ENCODE data around the gene OGDH.

Gene OGDH

DNA sequence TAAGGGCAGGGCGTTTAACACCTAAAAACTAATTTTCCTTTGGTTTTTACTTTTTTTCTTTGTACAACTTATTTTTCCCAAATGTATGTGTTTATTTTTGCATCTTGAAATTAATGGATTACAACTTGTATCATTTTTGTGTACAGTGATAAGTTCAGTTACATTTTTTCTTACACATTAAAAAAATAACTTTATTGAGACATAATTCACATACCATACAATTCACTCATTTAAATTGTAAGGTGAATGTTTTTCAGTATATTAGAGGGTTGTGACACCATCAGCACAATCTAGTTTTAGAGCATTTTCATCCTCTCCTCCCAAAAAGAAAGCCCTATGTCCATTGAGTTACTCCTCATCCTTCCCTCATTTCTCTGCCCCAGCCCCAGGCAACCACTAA lies 11.6 kb downstream of the OGDH start:
- no peak for DNase-seq (ENCODE audit: low spot score)

DNA sequence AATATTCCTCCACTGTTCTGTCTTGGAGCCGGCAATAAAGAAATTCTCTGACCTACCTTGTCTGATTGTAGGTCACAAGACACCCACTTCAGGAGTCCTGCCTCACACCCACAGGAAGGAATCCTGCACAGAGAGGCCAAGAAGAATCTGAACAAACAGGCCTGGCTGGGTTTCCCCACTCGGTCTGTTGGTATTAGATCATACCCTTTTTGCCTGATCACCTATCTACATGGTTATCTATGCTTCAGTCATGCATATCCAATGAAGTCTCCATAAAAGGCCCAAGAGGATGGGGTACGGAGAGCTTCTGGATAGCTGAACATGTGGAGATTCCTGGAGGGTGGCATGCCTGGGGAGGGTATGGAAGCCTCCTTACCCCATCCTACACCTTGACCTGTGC lies 12.3 kb downstream of the OGDH start:
- DNase-seq (ENCODE audit: low spot score) = no peak

GRCh38 chr7:44621034-44621749 lies 14.8 kb downstream of the OGDH start:
- DNase-seq (ENCODE audit: low spot score) = no peak

DNA sequence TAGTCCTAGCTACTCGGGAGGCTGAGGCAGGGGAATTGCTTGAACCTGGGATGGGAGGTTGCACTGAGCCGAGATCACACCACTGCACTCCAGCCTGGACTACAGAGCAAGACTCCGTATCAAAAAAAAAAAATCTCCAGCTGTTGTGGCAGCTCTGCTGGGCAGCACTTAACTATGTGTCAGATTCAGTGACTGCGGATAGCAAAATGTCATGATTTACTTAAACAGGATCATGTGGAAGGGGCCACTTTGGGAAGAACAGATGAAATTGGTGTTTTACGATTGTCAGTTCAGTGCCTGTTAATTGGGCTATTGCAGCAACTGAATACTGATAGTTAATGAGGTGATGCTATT lies 15.3 kb downstream of the OGDH start:
- no peak for DNase-seq (ENCODE audit: low spot score)

- no peak for DNase-seq (ENCODE audit: low spot score)
Observed at GRCh38 chr7:44622342-44623151, 16.1 kb downstream of the OGDH start.

DNA sequence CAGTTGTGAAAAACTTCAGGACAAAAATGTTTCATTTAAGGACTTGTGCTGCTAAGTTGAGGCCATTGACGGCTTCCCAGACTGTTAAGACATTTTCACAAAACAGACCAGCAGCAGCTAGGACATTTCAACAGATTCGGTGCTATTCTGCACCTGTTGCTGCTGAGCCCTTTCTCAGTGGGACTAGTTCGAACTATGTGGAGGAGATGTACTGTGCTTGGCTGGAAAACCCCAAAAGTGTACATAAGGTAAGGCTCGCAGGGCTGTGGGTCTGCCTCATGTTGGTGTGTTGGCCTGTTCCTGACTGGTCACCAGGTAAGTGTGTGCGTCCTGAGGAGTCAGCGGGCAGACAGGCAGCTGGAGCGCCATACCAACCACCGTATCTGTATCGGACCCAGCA lies 17.9 kb downstream of the OGDH start:
- no peak for DNase-seq (ENCODE audit: low spot score)

GRCh38 chr7:44625526-44626471 lies 19.4 kb downstream of the OGDH start:
- no peak for DNase-seq (ENCODE audit: low spot score)

GRCh38 chr7:44626620-44627019 lies 20.2 kb downstream of the OGDH start:
- no peak for DNase-seq (ENCODE audit: low spot score)

DNA sequence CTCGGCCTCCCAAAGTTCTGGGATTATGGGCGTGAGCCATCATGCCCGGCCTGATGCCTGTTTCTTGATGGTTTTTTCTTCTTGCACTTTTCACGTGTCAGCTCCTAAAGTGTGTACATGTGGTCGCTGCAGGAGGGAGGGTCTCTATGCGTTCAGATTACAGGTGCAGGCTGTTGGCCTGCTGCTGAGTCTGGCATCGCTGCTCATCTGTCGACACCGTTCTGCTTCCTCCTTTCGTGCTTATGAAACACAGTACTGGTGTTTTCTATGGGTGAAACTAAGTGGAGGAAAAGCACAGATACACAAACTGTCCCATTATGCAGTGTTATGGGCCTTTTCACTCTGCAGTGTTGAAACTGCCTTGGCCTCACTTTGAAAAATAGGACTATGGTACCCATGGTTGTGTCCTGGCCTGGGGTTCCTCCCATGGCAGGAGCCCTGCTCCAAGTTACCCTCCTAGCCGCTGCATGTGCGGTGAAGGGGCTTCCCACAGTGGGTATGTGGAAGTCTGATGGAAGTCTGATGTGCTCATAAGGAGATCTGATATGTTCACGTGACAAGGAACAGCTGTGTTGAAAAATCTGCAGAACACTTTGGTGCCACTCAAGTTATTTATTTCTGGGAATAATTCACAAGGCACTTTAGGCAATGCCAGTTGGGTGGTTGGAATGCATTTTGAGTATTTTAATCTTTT lies 23.5 kb downstream of the OGDH start:
- no peak for DNase-seq (ENCODE audit: low spot score)

- DNase-seq (ENCODE audit: low spot score) = no peak
Observed at GRCh38 chr7:44630792-44631457, 24.5 kb downstream of the OGDH start.

- no peak for DNase-seq (ENCODE audit: low spot score)
Observed at GRCh38 chr7:44631458-44632115, 25.2 kb downstream of the OGDH start.

DNA sequence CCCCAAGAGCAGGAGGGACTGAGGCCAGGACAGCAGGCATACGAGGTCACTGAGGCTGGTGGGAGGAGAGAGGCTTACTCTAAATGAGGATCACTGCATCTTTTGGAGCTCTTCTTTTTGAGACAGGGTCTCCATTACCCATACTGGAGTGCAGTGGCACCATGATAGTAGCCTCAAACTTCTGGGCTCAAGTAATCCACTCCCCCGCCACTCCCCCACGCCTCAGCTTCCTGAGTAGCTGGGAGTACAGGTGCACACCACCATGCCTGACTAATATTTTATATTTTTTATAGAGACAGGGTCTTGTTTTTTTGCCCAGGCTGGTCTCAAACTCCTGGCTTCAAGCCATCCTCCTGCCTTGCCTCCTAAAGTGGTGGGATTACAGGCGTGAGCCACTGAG lies 25.8 kb downstream of the OGDH start:
- DNase-seq (ENCODE audit: low spot score) = no peak

DNA sequence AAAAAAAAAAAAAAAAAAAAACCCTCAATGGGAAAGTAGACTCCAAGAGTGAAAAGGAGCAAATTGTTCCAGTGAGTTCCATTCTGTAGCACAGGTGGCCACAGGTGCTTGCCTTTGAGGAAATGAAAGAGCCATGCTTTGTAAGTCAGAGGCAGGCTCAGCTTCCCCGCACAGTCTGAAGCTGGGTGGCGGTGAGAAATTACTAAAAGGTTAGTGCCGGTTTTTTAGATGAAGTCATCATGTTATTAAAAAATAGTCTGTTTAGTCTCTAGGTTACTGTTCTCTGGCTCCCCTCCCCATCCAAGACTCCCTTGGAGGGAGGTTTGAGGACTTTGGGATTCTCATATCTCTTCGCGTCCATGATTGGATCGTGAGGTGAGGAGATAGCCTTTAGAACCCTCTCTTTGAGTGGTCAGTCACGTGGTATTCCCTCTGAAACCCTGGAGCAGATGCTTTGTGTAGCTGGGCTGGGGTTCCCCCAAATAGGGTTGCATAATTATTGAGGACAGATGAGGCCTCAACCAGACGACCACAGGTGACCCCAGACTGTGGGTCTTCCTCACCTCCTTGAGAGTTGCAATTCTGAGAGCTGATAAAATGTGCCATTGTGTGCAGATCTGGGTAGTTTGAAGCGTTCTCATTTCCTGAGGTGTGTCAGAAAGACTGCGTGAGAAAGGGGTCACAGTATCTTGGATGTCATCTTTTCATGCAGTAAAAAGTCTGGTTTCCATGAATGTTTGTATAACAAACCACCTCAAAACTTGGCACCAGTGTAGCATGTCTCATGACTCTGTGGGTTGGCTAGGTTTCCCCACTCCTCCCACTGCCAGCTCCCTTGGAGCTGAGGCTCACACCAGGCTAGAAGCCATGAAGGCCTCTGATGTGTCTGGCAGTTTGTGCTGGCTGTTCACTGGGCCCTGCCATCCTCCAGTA lies 27.1 kb downstream of the OGDH start:
- DNase-seq (ENCODE audit: low spot score) = no peak

DNA sequence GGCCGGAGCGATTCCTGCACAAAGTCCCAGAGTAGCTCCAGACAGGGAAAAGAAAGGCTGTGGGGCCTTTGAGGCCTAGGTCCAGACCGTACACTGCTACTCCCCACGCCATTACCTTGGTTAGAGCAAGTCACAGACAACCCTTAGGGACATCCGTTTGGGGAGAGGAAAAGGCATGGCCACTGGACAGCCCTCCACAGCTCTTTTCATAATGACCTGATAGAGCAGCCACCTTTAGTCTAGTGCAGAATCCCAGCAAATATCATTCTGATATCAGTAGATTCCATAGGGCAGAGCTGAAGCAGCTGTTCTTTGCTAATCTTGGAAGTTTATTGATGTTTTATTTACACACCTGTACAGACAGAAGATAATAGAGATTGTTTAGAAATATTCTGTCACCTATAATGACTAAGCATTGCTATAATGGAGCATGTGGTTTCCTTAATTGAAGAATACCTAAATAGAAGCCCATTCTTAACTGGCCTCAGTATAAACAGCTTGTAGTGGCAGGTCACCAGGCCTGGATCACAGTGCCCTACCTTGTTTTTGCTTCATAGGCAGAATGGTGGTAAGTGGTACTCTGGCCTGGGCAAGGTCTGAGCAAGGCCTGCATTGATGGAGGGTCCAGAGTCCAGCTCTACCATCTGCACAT lies 27.9 kb downstream of the OGDH start:
- DNase-seq (ENCODE audit: low spot score) = no peak

DNA sequence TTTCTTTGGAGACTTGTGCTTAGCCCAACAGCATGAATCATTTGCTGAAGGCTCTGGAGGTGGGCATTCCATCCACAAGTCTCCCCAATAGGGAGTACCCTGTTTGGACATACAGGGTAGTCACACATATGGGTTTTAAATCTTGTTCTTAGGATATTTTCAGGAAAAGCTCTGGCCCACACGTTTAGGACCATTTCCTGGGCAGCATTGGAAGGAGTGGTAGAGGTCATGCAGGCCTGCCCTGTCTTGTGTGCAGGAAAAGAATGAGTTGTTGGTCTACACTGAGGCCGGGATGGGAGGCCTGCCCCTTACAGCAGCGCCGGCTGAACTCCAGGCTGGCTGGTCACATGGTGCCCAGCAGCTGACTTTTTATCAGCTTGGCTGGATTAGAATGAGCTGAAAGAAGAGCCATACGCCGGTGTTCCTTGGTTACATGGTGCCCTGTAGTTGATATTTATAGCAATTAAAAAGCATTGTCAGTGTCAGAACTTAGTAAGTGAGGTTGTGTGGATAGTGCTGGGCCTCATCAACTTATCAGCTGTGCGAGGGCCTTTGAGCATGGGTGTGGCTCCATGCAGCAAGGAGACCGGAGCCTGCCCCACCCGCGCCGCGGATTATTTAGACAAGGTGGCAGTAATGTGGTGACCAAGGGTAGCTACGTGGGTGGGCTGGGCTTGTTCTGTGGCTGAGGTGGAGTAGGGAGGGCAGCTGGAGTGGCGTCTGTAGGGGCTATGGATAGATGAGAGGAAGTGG lies 28.6 kb downstream of the OGDH start:
- DNase-seq (ENCODE audit: low spot score) = no peak

DNA sequence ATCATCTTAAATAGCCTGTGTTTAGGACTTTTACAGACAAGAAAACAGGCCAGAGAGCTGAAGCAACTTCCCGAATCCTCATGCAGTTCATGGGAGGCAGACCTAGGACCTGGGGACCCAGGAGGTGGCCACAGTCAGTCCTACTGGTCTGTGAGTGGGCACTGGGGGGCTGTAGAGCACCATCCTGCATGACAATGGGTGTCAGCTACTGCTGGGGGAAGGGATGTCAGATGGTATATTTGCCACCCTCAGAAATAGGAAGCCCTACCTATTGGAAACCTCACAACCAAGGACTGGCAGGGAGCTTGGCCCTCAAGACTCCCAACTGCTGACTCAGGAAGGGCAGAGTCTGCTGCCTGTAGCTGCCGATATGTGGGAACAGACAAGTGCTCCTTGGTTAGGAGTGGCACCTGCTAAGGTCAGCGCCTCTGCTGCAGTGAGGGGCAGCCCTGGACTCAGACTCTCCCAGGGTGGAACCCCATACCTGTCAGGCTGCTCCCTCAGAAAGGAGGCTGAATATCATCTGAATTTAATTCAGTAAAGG lies 29.7 kb downstream of the OGDH start:
- no peak for DNase-seq (ENCODE audit: low spot score)

DNA sequence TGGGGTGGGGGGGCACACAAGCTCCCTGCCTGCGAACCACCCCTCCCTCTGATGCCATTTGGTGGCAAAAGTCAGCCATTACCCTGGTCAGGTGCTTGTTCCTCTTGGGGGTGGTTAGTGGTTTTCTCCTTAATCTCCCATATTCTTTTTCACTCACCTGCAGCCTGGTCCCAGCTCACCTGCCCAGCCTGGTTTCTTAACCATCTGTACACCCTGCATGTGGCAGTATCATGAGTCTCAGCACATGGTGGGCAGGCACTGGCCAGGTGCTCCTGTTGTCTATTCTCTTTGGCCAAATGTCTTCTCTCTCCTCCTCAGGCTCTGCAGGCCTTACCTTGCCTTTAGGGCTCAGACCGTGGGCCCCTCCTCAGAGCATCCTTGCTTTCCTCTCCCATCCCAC lies 30.5 kb downstream of the OGDH start:
- no peak for DNase-seq (ENCODE audit: low spot score)

Measured in kidney capillary endothelial cell (primary cell).